ENCODE measurements around the gene MAP2. TPM values are rescaled to one million over a fixed set of nuclear protein-coding genes. Genes with fewer than 3 reads are reported as not detected.

Gene MAP2
- total and polyA plus RNA-seq, 12 donors: 3.5 to 15.5 (median 5.5) TPM

GRCh38 chr2:209505410-209505809, 81.6 kb downstream of the MAP2 start:
- intact Hi-C loops (cut with DNase I): no loop called here

DNA sequence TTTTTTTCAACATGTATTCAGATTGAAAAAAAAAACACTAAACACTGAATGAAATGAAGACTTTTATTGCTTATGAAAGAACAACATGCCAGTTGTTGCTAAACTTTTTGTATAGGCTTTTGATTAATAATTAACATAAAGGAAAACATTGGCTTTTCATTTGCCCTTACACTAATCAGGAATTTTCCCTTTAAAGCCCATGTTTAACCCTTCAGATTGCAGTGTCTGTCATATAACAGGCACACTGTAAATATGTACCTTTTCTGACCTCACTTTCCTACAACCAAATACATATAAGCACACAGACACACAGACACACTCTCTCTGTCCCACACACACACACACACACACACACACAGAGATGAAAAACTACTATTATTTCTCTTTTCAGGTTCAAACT, 84.4 kb downstream of the MAP2 start:
- no peaks in the 10 kb centered on the region for H3K9me3 ChIP-seq
- no peak overlapping the region for H3K4me3 ChIP-seq
- H3K27ac ChIP-seq: no peak overlapping the region
- intact Hi-C loops (cut with DNase I): no loop called here
- ATAC-seq (no peak), DNase-seq (no peak)
- peaks cover 0 to 3% (median 0%) of the 10 kb centered on the region in 9 donors for H3K4me1 ChIP-seq
- H3K36me3 ChIP-seq: no peaks in the 10 kb centered on the region
- TF ChIP-seq CTCF (IDR thresholded peaks at IDR 0.05): no peak
- no peaks in the 10 kb centered on the region for H3K27me3 ChIP-seq

More at GRCh38 chr2:209505410-209505809, 81.6 kb downstream of the MAP2 start:
- Histone ChIP-seq H3K4me1 (peaks cover 0 to 6% (median 0%) of the 10 kb centered on the region in 9 donors), H3K36me3 (no peaks in the 10 kb centered on the region), H3K4me3 (no peak overlapping the region), H3K9me3 (no peaks in the 10 kb centered on the region), H3K27me3 (no peaks in the 10 kb centered on the region), H3K27ac (no peak overlapping the region)
- no peak for TF ChIP-seq CTCF (IDR thresholded peaks at IDR 0.05)
- WGBS, 2 donors: 69 to 72% methylated on average over 2 of the region's 2 CpGs
- no peak for DNase-seq
- no peak for ATAC-seq

- no peaks in the 10 kb centered on the region for H3K36me3 ChIP-seq
- intact Hi-C loops (cut with DNase I): no loop called here
- no peak for ATAC-seq
- H3K9me3 ChIP-seq: no peaks in the 10 kb centered on the region
- H3K4me3 ChIP-seq: no peak overlapping the region
- no peak for TF ChIP-seq CTCF (IDR thresholded peaks at IDR 0.05)
- no peak for DNase-seq
- H3K27ac ChIP-seq: no peak overlapping the region
- H3K4me1 ChIP-seq: peaks cover 0 to 5% (median 0%) of the 10 kb centered on the region in 9 donors
- 98 to 99% methylated on average over 2 of the region's 2 CpGs for WGBS, 2 donors
- no peaks in the 10 kb centered on the region for H3K27me3 ChIP-seq
Measured at GRCh38 chr2:209511637-209512036, 87.8 kb downstream of the MAP2 start.

GRCh38 chr2:209512971-209513370, 89.1 kb downstream of the MAP2 start:
- intact Hi-C loops (cut with DNase I): no loop called here

More at GRCh38 chr2:209512971-209513370, 89.1 kb downstream of the MAP2 start:
- Histone ChIP-seq H3K36me3 (no peaks in the 10 kb centered on the region), H3K4me1 (peaks cover 0 to 5% (median 0%) of the 10 kb centered on the region in 9 donors), H3K27me3 (no peaks in the 10 kb centered on the region), H3K4me3 (no peak overlapping the region), H3K27ac (no peak overlapping the region), H3K9me3 (no peaks in the 10 kb centered on the region)
- DNase-seq (no peak), ATAC-seq (no peak)
- 71 to 84% methylated on average over 2 of the region's 2 CpGs for WGBS, 2 donors
- TF ChIP-seq CTCF (IDR thresholded peaks at IDR 0.05): no peak
